ENCODE measurements around the gene SKIC2.

Gene SKIC2

GRCh38 chr6:31943742-31944141 lies 15.2 kb upstream of the SKIC2 start:
- no peak overlapping the region for H3K4me3 ChIP-seq (ENCODE audit: low read length)
- DNase-seq (ENCODE audit: low read depth, low spot score), result no peak

DNA sequence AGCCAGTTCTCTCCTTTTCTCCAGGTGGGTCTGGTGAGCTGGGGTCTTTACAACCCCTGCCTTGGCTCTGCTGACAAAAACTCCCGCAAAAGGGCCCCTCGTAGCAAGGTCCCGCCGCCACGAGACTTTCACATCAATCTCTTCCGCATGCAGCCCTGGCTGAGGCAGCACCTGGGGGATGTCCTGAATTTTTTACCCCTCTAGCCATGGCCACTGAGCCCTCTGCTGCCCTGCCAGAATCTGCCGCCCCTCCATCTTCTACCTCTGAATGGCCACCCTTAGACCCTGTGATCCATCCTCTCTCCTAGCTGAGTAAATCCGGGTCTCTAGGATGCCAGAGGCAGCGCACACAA lies 13.8 kb upstream of the SKIC2 start:
- DNase-seq (ENCODE audit: low read depth, low spot score), result no peak
- no peak overlapping the region for H3K4me3 ChIP-seq (ENCODE audit: low read length)

- DNase-seq (ENCODE audit: low read depth, low spot score), result no peak
- no peak within 1 kb of the TSS for H3K4me3 ChIP-seq (ENCODE audit: low read length)
Observed at GRCh38 chr6:31945507-31946369, 13.2 kb upstream of the SKIC2 start, which contains the start of gene CFB. TSS of gene CFB (plus strand) at chr6:31946095. CDS start at chr6:31946222, 127 bp downstream.

DNA sequence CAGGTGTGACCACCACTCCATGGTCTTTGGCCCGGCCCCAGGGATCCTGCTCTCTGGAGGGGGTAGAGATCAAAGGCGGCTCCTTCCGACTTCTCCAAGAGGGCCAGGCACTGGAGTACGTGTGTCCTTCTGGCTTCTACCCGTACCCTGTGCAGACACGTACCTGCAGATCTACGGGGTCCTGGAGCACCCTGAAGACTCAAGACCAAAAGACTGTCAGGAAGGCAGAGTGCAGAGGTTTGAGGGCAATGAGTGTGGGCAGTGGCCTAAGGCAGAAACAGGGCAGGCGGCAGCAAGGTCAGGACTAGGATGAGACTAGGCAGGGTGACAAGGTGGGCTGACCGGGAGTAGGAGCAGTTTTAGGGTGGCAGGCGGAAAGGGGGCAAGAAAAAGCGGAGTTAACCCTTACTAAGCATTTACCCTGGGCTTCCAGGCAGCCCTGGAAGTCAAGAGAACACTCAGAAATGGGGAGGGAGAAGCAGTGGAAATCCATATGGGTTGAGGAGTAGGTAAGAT lies 12.5 kb upstream of the SKIC2 start:
- no peak overlapping the region for H3K4me3 ChIP-seq (ENCODE audit: low read length)
- no peak for DNase-seq (ENCODE audit: low read depth, low spot score)

GRCh38 chr6:31947070-31947675 lies 11.8 kb upstream of the SKIC2 start:
- H3K4me3 ChIP-seq (ENCODE audit: low read length), result no peak overlapping the region
- no peak for DNase-seq (ENCODE audit: low read depth, low spot score)

DNA sequence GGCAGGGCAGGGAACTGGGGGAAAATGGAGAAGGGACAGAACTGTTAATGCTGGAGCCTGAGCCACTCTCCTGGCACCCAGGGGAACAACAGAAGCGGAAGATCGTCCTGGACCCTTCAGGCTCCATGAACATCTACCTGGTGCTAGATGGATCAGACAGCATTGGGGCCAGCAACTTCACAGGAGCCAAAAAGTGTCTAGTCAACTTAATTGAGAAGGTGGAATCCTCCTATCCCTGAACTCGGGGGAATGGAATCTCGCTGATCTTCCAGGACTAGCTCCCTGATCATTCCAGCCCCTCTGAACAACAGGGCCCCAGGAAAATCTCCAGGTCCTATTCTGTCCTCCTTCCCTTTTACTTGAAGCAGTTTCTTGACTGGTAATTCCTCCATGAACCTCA lies 11.1 kb upstream of the SKIC2 start:
- no peak overlapping the region for H3K4me3 ChIP-seq (ENCODE audit: low read length)
- no peak for DNase-seq (ENCODE audit: low read depth, low spot score)

GRCh38 chr6:31948306-31948705 lies 10.7 kb upstream of the SKIC2 start:
- DNase-seq (ENCODE audit: low read depth, low spot score), result no peak

GRCh38 chr6:31948753-31949413 lies 10.1 kb upstream of the SKIC2 start:
- H3K4me3 ChIP-seq (ENCODE audit: low read length), result no peak overlapping the region
- DNase-seq (ENCODE audit: low read depth, low spot score), result no peak

More at GRCh38 chr6:31948306-31948705, 10.7 kb upstream of the SKIC2 start:
- H3K4me3 ChIP-seq (ENCODE audit: low read length), result no peak overlapping the region

DNA sequence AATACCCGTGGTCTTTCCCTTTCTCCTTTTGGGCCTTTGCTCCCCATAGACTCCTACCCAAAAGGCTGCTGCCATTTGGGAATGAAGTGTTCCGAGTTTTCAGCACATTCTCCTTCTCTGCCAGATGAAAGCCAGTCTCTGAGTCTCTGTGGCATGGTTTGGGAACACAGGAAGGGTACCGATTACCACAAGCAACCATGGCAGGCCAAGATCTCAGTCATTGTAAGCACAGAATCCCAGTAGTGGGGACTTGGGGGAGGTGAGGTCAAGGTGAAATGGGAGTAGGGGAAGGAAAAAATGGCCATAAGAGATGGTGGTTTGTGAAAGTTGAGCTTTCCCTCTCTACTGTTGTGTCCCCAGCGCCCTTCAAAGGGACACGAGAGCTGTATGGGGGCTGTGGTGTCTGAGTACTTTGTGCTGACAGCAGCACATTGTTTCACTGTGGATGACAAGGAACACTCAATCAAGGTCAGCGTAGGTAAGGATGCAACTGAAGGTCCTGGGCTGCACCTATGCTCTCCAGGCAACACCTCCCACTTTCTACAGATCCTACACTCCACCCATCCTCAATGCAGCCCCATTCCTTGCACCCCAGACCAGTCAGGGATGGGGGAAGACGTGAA lies 8.9 kb upstream of the SKIC2 start:
- no peak for DNase-seq (ENCODE audit: low read depth, low spot score)
- H3K4me3 ChIP-seq (ENCODE audit: low read length), result no peak overlapping the region

GRCh38 chr6:31952140-31952805 lies 6.7 kb upstream of the SKIC2 start:
- no peak overlapping the region for H3K4me3 ChIP-seq (ENCODE audit: low read length)
- no peak for DNase-seq (ENCODE audit: low read depth, low spot score)

- H3K4me3 ChIP-seq (ENCODE audit: low read length), result no peak overlapping the region
- no peak for DNase-seq (ENCODE audit: low read depth, low spot score)
Observed at GRCh38 chr6:31952890-31953289, 6.1 kb upstream of the SKIC2 start.

GRCh38 chr6:31954511-31954910 lies 4.5 kb upstream of the SKIC2 start:
- DNase-seq (ENCODE audit: low read depth, low spot score), result no peak
- no peak overlapping the region for H3K4me3 ChIP-seq (ENCODE audit: low read length)

DNA sequence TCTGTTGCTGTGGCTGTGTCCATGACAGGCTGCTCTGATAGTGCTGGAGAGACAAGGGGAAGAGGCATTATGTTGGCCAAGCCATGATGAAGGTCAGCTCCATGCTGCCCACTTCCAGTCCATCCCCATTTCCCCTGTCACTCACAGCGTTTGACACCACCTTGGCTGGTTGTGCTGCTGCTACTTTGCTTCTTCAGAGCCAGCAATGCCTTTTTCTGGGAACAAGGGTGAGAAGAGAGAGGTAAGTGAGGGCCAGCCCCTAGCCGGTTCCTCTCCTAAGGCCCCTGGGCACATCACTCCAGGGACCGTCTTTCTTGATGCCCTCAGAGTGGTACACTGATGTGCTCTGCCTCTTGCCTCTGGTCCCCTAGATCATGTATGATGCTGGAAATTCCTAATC lies 2.2 kb upstream of the SKIC2 start:
- no peak for DNase-seq (ENCODE audit: low read depth, low spot score)
- H3K4me3 ChIP-seq (ENCODE audit: low read length), result no peak overlapping the region

DNA sequence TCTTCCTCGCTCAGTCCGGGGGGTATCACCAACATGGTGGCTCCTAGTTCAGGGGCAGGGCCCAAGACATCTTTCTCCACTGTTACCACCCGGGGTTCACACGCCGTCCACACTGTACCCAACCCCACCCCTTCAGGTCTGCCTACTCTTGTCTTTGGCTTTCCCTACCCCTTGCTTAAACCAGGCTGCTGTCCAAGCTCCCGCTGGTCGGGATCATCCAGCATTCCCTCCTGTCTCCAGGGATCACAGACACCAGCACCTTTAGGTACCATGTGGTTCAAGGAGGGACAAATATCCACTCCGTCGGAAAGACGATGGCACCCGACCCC lies 599 bp upstream of the SKIC2 start:
- no peak for DNase-seq (ENCODE audit: low read depth, low spot score)
- peak overlapping the region; percentile 99 for H3K4me3 ChIP-seq (ENCODE audit: low read length)

- H3K4me3 ChIP-seq (ENCODE audit: low read length), result no peak overlapping the region
- DNase-seq (ENCODE audit: low read depth, low spot score), result no peak
Observed at GRCh38 chr6:31961616-31962015, 2.6 kb downstream of the SKIC2 start.

GRCh38 chr6:31963921-31964320 lies 4.9 kb downstream of the SKIC2 start:
- no peak overlapping the region for H3K4me3 ChIP-seq (ENCODE audit: low read length)
- DNase-seq (ENCODE audit: low read depth, low spot score), result no peak

- no peak overlapping the region for H3K4me3 ChIP-seq (ENCODE audit: low read length)
- DNase-seq (ENCODE audit: low read depth, low spot score), result no peak
Observed at GRCh38 chr6:31965700-31966099, 6.7 kb downstream of the SKIC2 start.

- H3K4me3 ChIP-seq (ENCODE audit: low read length), result no peak overlapping the region
- no peak for DNase-seq (ENCODE audit: low read depth, low spot score)
Observed at GRCh38 chr6:31966506-31966905, 7.5 kb downstream of the SKIC2 start.
